Right ventricle myocardium superior (tissue), 1 donor: ENCODE results near the gene SPSB2. TPM values are rescaled to one million over a fixed set of nuclear protein-coding genes. Genes with fewer than 3 reads are reported as not detected.
"Not testable (repeated sequence)": the region's sequence is repeated elsewhere in the genome, so short reads cannot be mapped to it uniquely, and the experiment has no call there.

ENCODE experiments used
- ATAC-seq: fragments of 200-7000 bp; cut with Tn5 transposase; one replicate; pipeline ENCODE4 v1.9.1; 2020; ENCODE audit warnings: mild to moderate bottlenecking; ENCODE audit not compliant: poor library complexity
- DNase-seq: peaks from one replicate; pipeline ENCODE4 v3.0.0-alpha.2; 2020
- intact Hi-C: fragments of 100-400 bp; cut with DNase I; formaldehyde crosslinking; loops from one replicate; pipeline ENCODE4 v1.11.2; 2022
- total RNA-seq: library from RNA; stranded (reverse); fragmentation: NEBNext Ultra II Directional; extraction: Animal tissue kit (Norgen Biotek cat#: 25700); gene quantifications from one replicate; pipeline ENCODE4 v1.2.1, GENCODE V29; 2021
- donor health status: DM: no; HTN: yes; CAD: no; lungs with severe emphysema.

The SPSB2 gene
- total RNA-seq, 1 donor from 2014 or later: 3.2 TPM

DNA sequence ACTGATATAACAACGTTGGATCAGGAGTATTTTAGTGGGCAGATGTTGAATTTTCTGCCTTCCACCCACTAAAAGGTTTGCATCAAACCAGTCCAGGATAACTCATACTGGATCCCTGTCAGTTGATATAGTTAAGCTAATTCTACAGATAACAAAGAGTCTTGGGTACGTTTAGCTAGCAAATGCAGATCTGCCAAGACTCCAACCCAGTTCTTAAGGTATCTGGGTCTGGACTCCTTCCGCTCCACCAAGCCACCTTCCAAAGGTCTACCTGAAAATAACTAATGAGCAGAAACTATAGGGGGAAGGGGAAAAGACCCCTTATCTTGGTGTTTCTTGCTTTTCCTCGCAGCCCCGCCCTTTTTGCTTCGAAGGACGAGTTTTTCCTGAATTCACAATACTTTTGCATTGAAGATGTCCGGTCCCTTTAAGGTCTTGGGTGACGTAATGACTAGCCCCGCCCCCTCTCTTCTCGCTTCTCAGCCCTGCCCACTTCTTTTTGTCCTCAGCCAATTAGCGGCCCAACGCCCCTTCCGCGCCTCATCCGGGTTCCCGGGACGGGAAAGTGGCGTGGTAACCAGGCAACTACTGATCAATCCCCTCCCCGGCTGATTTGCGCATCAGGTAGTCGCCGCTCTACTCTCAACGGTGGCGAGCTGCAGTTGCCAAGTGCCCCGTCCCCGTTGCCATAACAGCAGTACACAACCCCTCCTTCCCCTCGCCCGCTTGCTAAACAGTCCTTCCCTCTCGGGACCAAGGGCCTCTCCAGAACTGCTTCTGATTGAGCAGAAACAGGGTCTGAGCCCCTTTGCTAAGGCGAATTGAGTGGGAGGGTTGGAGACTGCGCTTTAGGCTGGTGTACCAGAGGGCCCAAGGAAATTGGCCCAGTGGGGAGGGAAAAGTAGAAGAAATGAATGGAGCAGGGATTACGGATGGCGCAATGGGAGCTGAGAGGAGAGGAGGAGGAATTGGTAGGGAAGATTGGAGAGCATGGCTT is 31.5 kb upstream of the SPSB2 start, which contains the start of gene LRRC23:
LRRC23 (plus strand) TSS at position 543 of the 997 bp plus-strand sequence. CDS start 812 bp downstream, outside the sequence.
- intact Hi-C loops: no loop called here
- peak; percentile 98 for ATAC-seq
- peak; percentile 98 for DNase-seq

DNA sequence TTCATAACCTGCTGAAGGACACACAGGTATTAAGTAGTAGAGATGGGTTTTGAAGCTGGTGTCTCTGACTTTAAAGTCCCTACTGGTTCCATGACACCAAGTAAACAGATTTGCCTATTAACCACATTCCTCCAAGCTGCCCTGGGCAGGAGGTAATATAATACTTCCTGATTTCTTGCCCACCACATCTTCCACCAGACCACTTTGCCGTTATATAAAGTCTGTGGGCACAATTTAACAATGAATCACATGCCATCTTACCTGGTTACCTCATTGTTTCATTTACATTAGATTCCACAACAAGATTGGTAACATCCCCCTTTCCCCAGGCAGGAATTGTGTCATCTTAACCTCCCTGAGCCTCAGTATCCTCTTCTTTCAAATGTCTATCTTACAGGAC is 30.6 kb upstream of the SPSB2 start:
- ATAC-seq: no peak
- no peak for DNase-seq
- intact Hi-C loops: no loop called here

DNA sequence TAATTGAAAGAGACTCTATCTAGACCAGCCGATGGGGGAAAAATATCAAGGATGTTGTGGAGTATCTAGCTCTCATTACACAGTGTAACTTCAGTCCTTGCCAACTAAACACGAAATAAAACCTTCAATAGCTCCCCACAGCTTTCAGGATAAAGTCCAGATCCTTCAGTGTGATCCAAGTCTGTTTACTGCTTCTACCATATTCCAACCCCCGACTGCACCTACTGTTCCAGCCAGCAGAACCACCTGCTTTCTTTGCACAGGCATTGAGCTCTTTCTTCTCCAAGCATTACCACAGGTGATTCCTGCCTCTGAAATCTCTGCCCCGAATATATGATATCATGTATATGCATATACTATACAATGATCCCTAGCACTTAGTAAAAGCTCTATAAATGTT is 29.3 kb upstream of the SPSB2 start:
- no peak for ATAC-seq
- DNase-seq: peak; percentile 4
- intact Hi-C loops: no loop called here

DNA sequence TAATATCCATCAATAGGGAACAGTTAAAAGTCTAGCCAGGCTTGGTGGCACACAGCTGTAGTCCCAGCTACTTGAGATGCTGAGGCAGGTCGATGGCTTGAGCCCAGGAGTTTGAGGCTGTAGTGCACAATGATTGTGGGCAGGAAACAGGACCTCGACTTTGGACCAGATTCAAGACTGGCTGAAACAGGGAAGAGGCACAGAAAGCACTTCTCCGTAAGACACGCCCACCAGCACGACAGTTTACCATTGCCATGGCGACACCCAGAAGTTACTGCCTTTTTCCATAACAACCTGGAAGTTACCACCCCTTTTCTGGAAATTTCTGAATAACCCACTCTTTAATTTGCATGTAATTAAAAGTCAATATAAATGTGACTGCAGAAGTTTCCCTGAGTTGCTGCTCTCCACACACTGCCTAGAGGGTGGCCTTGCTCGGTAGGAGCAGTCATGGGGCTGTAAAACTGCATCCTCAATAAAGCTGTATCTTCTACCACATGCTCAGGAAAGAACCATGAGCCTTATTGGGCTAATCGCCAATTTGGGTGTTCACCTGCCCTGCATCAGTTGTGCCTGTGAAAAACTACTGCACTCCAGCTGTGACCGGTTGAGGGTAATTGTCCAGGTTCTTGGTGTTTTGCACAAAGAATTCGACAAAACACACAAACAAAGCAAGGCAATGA is 26.9 kb upstream of the SPSB2 start:
- ATAC-seq (peak; percentile 32), DNase-seq (peak; percentile 72)
- intact Hi-C loops: no loop called here

DNA sequence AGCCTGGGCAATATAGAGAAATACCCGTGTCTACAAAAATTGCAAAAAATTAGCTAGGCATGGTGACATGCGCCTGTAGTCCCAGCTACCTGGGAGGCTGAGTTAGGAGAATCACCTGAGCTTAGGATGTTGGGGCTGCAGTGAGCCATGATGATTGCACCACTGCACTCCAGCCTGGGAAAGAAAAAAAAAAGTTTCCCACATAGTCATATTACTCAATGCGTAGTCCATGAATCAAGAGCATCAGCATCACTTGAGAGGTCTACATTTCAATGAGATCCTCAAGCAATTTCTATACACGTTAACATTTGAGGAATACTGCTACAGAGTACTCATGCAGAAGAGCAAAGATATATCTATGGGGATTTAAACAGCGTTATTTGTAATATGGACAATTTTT is 26.3 kb upstream of the SPSB2 start:
- intact Hi-C loops: no loop called here
- ATAC-seq: no peak

DNA sequence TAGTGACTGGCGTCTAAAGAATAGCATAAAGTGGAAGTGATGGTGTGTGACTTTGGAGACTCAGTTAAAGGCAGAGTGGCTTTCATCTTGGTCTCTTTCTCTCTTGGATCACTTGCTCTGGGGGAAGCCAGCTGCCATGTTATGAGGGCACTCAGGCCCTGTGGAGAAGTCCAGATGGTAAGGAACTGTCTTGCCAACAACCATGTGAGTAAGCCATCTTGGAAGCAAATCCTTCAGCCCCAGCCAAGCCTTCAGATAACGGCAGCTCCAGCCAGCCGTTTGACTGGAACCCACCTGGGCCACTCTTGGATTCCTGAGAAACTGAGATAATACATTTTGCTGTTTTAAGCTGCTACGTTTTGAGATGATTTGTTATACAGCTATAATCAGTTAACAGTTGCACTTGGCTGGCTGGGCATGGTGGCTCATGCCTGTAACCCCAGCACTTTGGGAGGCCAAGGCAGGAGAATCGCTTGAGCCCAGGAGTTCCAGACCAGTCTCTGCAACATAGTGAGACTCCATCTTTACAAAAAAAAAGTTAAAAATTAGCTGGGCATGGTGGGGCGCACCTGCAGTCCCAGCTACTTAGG is 23.8 kb upstream of the SPSB2 start:
- ATAC-seq: no peak
- intact Hi-C loops: no loop called here
- peak; percentile 2 for DNase-seq

More for the DNA sequence above, 26.3 kb upstream of the SPSB2 start:
- DNase-seq: no peak

DNA sequence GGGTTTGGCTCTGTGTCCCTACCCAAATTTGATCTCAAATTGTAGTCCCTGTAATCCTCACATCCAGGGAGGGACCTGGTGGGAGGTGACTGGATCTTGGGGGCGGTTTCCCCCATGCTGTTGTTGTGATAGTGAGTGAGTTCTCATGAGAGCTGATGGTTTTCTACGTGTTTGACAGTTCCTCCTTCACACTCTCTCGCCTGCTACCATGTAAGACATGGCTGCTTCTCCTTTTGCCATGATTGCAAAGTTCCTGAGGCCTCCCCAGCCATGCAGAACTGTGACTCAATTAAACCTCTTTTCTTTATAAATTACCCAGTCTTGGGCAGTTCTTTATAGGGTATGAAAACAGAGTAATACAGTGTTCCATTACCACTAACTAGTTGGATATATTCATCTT is 21.2 kb upstream of the SPSB2 start:
- ATAC-seq: no peak
- intact Hi-C loops: no loop called here
- no peak for DNase-seq

DNA sequence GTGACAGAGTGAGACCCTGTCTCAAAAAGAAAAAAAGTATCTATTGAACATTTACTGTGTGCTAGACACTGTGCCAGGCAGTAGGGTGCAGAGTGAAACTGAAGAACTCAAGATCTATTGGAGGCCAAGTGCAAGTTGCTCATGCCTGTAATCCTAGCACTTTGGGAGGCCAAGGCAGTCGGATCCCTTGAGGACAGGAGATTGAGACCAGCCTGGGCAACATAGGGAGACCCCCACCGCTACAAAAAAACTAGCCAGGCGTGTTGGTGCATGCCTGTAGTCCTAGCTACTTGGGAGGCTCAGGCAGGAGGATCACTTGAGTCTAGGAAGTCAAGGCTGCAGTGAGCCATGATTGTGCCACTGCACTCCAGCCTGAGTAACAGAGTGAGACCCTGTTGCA is 19.6 kb upstream of the SPSB2 start:
- intact Hi-C loops, ATAC-seq: not testable (repeated sequence)
- DNase-seq: peak; percentile 5

DNA sequence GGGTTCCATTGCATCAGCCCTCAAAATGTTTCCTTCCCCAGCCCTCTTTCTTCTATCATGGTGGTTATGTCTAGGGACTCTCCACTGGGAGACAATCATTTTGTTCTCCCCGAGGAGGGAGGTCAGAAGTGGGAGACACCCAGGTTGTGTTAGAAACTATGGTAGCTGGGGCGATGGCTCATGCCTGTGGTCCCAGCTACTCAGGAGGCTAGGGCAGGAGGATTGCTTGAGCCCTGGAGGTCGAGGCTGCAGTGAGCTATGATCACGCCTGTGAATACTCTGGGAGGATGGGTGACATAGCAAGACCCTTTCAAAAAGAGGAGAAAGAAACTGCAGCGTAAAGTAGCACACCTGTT is 18.5 kb upstream of the SPSB2 start:
- intact Hi-C loops: no loop called here
- DNase-seq (peak; percentile 1), ATAC-seq (no peak)

DNA sequence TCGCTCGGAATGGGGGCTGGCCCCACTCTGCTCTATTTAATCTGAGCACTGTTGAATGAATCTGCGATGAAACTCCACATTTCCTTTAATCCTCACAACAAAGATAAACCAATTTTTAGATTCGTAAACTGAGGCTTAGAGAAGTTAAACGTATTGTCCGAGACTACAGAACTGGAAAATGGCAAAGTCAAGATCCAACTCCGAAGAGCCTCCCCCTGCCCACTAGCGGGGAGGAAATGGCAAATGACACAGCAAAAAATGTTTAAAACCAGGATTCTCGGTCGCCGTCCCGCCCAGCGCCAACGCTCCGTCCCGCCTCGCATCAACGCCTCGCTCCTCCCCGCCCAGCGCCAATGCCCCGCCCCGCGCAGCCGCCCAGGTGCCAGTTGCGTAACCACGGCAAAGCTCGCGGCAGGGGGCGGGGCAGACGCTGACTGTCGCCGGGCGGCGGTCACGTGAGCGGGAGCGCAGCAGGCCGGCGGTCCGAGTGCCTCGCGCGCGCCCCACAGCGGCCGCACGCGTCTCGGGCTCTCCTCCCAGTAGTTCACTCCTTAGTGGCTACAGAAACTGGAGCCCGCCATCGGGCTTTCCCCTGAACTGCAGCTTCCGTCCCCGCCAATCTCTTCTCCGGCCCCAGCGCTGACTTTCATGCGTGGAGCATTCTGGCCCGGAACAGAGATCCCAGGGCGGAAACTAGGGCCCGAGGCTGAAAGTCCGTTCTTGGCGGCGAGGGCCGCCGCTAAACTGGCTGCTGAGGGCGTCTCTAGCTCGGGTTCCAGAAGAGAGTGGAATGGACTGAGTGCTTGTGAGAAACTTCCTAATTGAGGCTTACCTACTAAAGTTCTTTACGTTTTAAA is 17.9 kb upstream of the SPSB2 start:
- ATAC-seq (peak; percentile 99), DNase-seq (peak; percentile 99)
- intact Hi-C loops: no loop called here

DNA sequence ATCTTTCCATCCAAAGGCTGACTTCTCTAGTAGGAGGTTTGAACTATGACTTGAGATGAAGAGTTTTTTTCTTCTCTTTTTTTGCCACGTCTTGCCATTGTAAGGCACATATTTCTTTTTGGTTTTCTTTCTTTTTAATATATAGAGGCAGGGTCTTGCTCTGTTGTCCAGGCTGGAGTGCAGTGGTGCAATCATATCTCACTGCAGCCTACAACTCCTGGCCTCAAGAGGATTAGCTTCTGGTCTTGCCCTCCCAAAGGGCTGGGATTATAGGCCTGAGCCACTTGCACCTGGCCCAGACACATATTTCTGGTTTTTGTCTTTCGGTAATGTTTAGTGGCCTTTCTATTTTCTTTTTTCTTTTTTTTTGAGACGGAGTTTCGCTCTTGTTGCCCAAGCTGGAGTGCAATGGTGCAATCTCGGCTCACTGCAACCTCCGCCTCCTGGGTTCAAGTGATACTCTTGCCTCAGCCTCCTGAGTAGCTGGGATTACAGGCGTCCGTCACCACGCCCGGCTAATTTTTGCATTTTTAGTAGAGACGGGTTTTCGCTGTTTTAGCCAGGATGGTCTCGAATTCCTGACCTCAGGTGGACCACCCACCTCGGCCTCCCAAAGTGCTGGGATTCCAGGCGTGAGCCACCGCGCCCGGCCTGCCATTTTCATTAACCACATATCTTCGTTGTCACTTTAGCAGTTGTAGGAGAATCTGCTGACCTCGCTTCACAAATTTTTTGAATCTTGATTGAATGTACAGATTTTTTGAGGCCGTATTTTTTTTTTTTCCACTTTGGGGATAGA is 16.9 kb upstream of the SPSB2 start:
- intact Hi-C loops, ATAC-seq: not testable (repeated sequence)
- DNase-seq: peak; percentile 47

DNA sequence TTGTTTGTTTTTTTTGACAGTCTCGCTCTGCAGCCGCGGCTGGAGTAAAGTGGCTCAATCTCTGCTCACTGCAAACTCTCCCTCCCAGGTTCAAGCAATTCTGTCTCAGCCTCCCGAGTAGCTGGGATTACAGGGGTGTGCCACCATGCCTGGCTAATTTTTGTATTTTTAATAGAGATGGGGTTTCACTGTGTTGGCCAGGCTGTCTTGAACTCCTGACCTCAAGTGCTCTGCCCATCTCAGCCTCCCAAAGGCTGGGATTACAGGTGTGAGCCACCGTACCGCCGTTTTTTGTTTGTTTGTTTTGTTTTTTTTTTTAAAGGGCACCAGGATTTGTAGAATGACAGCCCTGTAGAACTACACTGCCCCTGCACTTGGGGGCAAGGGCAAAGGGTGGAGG is 15.7 kb upstream of the SPSB2 start:
- intact Hi-C loops, ATAC-seq: not testable (repeated sequence)
- DNase-seq: peak; percentile 1

DNA sequence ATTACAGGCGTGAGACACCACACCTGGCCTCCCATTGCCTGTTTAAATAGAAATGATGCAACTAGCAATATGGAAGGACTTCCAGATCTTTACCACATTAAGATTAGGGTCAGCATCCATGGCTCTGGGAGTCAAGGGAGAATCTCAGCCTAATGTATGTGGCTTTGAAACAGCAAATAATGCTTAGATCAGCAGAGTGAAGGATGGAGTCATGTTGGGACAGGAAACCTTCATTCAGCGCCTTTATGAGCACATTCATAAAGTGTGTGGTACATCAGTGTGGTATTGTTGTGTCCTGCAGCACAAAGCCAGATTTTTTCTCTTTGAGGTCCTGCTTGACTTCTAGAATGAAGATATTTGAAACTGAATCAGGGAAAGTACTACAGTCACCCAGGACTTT is 15.3 kb upstream of the SPSB2 start:
- intact Hi-C loops: no loop called here
- no peak for ATAC-seq

DNA sequence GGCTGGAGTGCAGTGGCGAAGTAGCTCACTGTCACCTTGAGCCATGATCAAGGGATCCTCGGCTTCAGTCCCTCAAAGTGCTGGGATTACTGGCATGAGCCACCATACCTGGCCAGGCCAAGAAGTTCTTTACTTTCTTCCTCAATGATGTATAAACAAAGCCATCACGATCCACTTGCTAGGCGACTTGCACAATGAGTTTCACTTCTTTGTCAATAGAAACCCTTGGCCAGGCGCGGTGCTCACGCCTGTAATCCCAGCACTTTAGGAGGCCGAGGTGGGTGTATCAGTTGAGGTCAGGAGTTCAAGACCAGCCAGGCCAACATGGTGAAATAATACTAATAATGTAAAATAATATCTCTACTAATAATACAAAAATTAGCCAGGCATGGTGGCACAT is 14.4 kb upstream of the SPSB2 start:
- no peak for DNase-seq
- ATAC-seq: no peak
- intact Hi-C loops: no loop called here

More for the DNA sequence above, 15.3 kb upstream of the SPSB2 start:
- DNase-seq: no peak

DNA sequence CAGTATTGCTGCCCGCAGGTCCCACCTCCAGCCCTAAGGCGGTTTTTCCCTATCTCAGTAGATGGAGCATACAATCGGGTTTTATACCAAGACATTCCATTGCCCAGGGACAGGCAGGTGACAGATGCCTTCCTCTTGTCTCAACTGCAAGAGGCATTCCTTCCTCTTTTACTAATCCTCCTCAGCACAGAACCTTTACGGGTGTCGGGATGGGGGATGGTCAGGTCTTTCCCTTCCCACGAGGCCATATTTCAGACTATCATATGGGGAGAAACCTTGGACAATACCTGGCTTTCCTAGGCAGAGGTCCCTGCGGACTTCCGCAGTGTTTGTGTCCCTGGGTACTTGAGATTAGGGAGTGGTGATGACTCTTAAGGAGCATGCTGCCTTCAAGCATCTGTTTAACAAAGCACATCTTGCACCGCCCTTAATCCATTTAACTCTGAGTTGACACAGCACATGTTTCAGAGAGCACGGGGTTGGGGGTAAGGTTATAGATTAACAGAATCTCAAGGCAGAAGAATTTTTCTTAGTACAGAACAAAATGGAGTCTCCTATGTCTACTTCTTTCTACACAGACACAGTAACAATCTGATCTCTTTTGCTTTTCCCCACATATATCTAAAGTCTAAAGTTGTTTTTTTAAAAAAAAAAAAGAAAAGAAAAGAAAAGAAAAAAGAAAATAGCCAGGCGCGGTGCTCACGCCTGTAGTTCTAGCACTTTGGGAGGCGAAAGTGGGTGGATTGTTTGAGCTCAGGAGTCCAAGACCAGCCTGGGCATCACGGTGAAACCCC is 13.3 kb upstream of the SPSB2 start:
- DNase-seq: peak; percentile 3
- intact Hi-C loops, ATAC-seq: not testable (repeated sequence)

DNA sequence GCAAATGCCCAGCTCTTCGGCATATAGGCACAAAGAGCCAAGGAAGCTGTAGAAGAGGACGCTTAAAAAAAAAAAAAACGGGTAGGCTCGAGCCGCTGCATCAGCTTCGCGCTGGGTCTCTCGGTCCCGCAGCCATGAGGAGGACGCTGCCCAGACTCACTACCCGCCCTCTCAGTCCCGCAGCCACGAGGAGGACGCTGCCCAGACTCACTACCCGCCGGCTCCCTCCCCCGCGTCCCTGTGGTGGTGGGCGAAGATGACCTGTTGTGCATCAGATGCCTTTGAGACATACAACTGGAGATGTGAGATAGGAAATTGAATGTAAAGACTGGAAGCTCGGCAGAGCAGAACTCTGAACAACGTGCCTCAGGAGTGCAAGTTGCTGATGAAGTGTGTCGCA is 11.4 kb upstream of the SPSB2 start:
- intact Hi-C loops: no loop called here
- DNase-seq: peak; percentile 30
- no peak for ATAC-seq

DNA sequence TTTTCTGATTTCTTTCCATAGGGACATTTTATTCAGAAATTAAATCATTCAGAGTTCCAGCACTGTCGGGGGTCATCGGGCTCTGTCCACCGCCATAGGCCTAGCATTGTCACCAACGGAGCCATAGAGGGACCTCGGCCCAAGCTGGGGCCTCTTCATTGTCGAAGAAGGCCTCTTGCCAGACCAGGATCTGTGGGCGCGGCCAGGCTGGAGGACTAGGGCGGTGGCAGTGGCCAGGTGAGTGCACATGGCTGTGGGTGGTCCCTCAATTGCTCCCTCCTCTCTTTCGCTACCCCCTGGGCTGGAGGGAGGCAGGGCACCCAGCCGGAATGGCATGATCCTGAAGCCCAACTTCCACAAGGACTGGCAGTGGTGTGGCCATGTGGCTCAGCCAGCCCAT is 10.6 kb upstream of the SPSB2 start:
- no peak for ATAC-seq
- peak; percentile 31 for DNase-seq
- intact Hi-C loops: no loop called here
